HUES6 (cell line): ENCODE measurements around the gene CA5B.
"Not testable (repeated sequence)": the region's sequence is repeated elsewhere in the genome, so short reads cannot be mapped to it uniquely, and the experiment has no call there.

ENCODE experiments used
- H3K27ac ChIP-seq: 2 replicates; pipeline ENCODE4 v1.7.0; 2013; ENCODE audit warnings: low read depth, mild to moderate bottlenecking, low read length, inconsistent platforms
- H3K27me3 ChIP-seq: 2 replicates; pipeline ENCODE4 v1.6.1; 2013; ENCODE audit warnings: low read length; ENCODE audit not compliant: control insufficient read depth, insufficient read depth
- H3K36me3 ChIP-seq: 2 replicates; pipeline ENCODE4 v1.6.1; 2013; ENCODE audit warnings: low read length; ENCODE audit not compliant: control insufficient read depth, insufficient read depth
- H3K4me1 ChIP-seq: 2 replicates; pipeline ENCODE4 v1.6.1; 2013; ENCODE audit warnings: low read length; ENCODE audit not compliant: control insufficient read depth, insufficient read depth
- H3K4me3 ChIP-seq: 2 replicates; pipeline ENCODE4 v1.5.1; 2013; ENCODE audit warnings: low read depth, low read length
- H3K9ac ChIP-seq: one replicate; pipeline ENCODE4 v1.6.1; 2013; ENCODE audit warnings: mild to moderate bottlenecking, low read length
- H3K9me3 ChIP-seq: 2 replicates; pipeline ENCODE4 v1.6.1; 2013; ENCODE audit warnings: low read depth, low read length; ENCODE audit not compliant: control insufficient read depth, insufficient read depth

The CA5B gene

GRCh38 chrX:15816438-15816809 lies 78.4 kb downstream of the CA5B start:
- Histone ChIP-seq H3K4me3 (no peak overlapping the region), H3K36me3 (peaks cover 72% of the 10 kb centered on the region), H3K27ac (peak overlapping the region; percentile 75), H3K9ac (peak overlapping the region; percentile 2), H3K9me3 (no peaks in the 10 kb centered on the region), H3K27me3 (no peaks in the 10 kb centered on the region), H3K4me1 (peaks cover 23% of the 10 kb centered on the region)

- H3K27me3 ChIP-seq, result no peaks in the 10 kb centered on the region
- H3K4me3 ChIP-seq, result no peak overlapping the region
- H3K9me3 ChIP-seq, result no peaks in the 10 kb centered on the region
- peak overlapping the region; percentile 75 for H3K27ac ChIP-seq
- H3K4me1 ChIP-seq, result peaks cover 23% of the 10 kb centered on the region
- H3K36me3 ChIP-seq, result peaks cover 72% of the 10 kb centered on the region
- peak overlapping the region; percentile 22 for H3K9ac ChIP-seq
Observed at GRCh38 chrX:15816886-15817285, 78.8 kb downstream of the CA5B start.

DNA sequence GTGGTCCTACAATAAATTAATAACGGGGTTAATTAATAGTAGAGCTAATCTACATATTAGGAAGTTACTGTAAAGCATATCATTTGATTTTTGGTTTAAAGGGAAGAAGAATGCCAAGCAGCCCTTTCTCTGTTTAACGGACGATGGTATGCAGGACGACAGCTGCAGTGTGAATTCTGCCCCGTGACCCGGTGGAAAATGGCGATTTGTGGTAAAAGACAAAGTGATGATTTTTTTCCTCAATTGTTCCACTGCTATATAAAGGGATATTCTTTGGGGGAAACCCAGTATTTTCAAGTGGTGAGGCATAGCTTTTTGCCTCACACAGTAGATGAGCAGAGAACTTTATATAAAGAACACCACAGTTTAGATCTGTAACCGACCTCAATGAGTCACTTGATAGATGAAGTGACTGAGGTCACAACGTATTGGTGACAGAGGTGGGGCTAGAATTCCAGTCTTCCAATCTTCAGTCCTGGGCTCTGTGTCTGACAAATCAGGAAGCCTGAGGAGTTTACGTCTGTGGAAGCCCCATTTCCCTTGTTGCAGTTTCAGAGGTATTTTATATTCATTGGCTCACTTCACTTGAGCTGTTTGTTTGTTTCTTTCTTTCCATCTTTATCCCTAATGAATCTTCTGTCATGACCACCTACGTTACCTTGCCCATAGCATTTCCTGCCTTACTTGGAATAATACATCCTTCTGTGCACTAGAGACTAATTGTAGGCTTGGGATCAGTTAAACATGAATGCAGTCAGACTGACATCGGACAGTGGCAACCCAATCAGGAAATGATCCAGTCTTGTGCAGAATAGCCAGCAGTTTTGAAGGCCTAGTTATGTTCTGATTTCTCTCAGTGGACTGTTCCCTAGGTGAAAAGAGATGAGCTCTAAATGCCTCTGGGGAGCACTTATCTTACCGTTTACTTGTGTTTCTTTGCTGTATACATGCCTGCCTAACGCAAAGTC lies 82.3 kb downstream of the CA5B start:
- Histone ChIP-seq H3K9ac (no peak overlapping the region), H3K9me3 (no peaks in the 10 kb centered on the region), H3K27me3 (no peaks in the 10 kb centered on the region), H3K36me3 (peaks cover 59% of the 10 kb centered on the region), H3K4me1 (peaks cover 23% of the 10 kb centered on the region), H3K4me3 (no peak overlapping the region), H3K27ac (no peak overlapping the region)

DNA sequence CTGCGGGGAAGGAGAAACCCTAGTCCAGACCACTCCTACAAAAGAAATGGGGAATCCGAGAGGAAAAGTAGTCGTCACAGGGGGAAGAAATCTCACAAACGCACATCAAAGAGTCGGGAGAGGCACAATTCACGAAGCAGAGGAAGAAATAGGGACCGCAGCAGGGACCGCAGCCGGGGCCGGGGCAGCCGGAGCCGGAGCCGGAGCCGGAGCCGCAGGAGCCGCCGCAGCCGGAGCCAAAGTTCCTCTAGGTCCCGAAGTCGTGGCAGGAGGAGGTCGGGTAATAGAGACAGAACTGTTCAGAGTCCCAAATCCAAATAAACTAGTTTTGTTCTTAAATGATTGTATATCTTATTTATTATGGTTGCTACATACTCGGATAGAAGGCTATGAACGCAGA lies 84.9 kb downstream of the CA5B start:
- Histone ChIP-seq H3K9me3 (no peaks in the 10 kb centered on the region), H3K36me3 (peaks cover 55% of the 10 kb centered on the region), H3K27me3 (no peaks in the 10 kb centered on the region)

DNA sequence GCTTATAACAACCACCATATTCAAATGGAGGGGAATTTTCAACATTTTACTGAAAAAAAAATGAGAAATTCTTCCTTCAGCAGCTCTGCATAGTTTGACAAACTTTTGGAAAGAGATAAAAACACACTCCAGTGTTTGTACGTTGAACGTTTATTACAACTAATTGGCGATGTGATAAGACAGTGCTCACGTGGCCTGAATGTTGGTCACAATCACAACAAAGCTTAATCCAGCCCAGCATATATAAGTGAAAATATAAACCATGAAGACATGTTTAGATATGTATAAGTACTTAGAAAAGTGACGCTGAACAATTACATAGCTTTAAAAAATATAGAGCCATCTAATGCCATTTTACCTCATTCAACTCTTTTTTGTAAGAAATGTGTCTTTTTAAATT lies 87.9 kb downstream of the CA5B start:
- H3K36me3 ChIP-seq, result peaks cover 52% of the 10 kb centered on the region
- no peaks in the 10 kb centered on the region; the same call in 1 of the 2 replicates for H3K4me1 ChIP-seq
- H3K27ac ChIP-seq, result no peak overlapping the region

More for the DNA sequence above, 84.9 kb downstream of the CA5B start:
- Histone ChIP-seq H3K9ac (no peak overlapping the region), H3K4me3 (no peak overlapping the region), H3K4me1 (no peaks in the 10 kb centered on the region; the same call in 1 of the 2 replicates), H3K27ac (no peak overlapping the region)

DNA sequence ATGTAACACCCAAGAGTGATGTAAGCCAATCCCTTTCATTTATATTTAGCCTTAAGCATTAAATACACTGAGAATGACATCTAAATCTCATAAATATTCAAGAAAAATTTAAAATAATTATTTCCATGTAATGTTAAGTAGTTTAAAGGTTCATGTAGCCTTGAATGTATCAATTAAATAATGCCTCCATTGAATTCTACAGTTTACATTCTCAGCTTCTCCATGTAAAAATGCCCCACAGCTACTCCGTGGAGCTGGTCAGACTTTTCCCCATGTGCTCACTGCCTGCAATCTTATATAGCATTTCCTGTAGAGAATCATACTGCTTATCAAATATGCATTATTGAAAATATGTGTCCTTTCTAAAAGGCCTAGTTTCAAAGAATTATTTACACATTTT lies 91.1 kb downstream of the CA5B start:
- Histone ChIP-seq H3K27ac (no peak overlapping the region), H3K36me3 (peaks cover 42% of the 10 kb centered on the region), H3K4me1 (peaks cover 13% of the 10 kb centered on the region), H3K27me3 (no peaks in the 10 kb centered on the region), H3K9me3 (no peaks in the 10 kb centered on the region), H3K9ac (no peak overlapping the region), H3K4me3 (no peak overlapping the region)

More for the DNA sequence above, 87.9 kb downstream of the CA5B start:
- Histone ChIP-seq H3K27me3 (no peaks in the 10 kb centered on the region), H3K9me3 (no peaks in the 10 kb centered on the region), H3K4me3 (no peak overlapping the region), H3K9ac (no peak overlapping the region)

DNA sequence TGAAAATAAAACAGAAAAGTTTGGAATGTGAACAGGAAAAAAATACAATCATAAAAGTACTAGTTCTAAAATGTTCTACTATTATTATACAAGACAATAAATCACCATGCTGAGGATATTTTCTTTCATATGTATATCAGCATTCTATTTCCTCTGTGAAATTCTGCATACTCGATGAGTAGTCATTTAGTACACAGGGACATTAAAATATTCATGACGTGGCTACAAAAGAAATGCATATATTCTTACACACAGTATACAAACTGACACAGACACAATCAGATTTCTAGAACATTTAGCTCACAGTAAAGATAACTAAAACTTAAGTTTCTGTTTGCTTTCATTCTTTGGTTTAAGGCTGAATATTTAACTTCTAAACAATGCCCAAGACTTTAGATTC lies 93.3 kb downstream of the CA5B start:
- H3K27ac ChIP-seq, H3K9ac ChIP-seq, H3K4me3 ChIP-seq, H3K9me3 ChIP-seq, H3K27me3 ChIP-seq: not testable (repeated sequence)
- H3K4me1 ChIP-seq, result peaks cover 18% of the 10 kb centered on the region
- peaks cover 45% of the 10 kb centered on the region for H3K36me3 ChIP-seq

GRCh38 chrX:15834053-15834452 lies 96.0 kb downstream of the CA5B start:
- Histone ChIP-seq H3K27me3 (no peaks in the 10 kb centered on the region), H3K27ac (no peak overlapping the region), H3K4me1 (peaks cover 18% of the 10 kb centered on the region; the same call in 1 of the 2 replicates), H3K36me3 (peaks cover 56% of the 10 kb centered on the region), H3K4me3 (no peak overlapping the region), H3K9ac (no peak overlapping the region), H3K9me3 (no peaks in the 10 kb centered on the region)

DNA sequence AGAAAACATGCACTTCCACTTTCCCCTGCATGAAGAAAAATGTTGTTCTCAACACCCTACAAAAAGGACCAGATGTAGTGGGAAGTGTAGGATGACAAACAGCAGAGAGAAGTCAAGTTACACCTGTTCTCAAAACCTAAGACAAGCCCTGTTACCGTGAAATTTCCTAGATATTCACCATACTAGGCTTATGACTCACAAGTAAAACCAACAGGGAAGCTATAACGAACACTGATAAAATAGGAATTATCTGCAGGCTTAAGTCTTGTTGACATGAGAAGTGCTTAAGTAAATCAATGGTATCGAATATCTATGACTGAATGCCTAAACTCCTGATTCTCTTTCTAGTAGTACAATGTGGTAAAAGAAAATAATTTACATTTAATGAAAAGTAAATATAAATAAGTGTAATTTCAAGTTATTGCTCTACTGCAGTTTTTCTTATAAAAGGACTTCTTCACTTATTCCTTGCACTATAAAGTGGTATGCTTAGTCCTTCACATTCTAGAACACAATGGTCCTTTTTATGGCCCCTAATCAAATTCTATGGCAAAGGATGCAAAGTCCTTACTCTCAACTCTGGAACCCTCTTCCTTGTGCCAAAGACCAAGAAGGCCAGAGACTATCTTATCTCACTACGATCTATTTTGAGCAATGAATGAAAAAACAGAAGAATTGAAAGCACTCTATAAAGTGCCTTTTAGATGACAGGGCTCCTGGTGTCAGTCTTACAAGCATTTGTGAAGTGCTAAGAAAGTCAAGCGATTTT lies 96.9 kb downstream of the CA5B start:
- peaks cover 18% of the 10 kb centered on the region; the same call in 1 of the 2 replicates for H3K4me1 ChIP-seq
- no peak overlapping the region for H3K4me3 ChIP-seq
- H3K27me3 ChIP-seq, result no peaks in the 10 kb centered on the region
- H3K9ac ChIP-seq, result no peak overlapping the region
- H3K9me3 ChIP-seq, result no peaks in the 10 kb centered on the region
- H3K27ac ChIP-seq, result no peak overlapping the region
- H3K36me3 ChIP-seq, result peaks cover 57% of the 10 kb centered on the region
